ENCODE results near the gene PACSIN1. TPM values are rescaled to one million over a fixed set of nuclear protein-coding genes. Genes with fewer than 3 reads are reported as not detected.
A peak's percentile ranks its signal among the peaks of the same experiment; 100 is the strongest.

The PACSIN1 gene
- total RNA-seq, 6 experiments from 2014 or later, result 0.05 to 0.37 (median 0.22) TPM; not detected in 1

- DNase-seq (peak in 1 of 3 donors; percentile 47), ATAC-seq (peak in 1 of 4 donors; percentile 38)
- intact Hi-C loops (cut with DNase I), result no loop called here
- Histone ChIP-seq H3K27me3 (no peaks in the 10 kb centered on the region), H3K4me3 (no peak overlapping the region), H3K36me3 (no peaks in the 10 kb centered on the region), H3K9me3 (peaks cover 0 to under 1% (median 0%) of the 10 kb centered on the region in 4 donors), H3K27ac (no peak overlapping the region), H3K4me1 (no peaks in the 10 kb centered on the region)
- TF ChIP-seq POLR2A (IDR thresholded peaks at IDR 0.05) (no peak), CTCF (IDR thresholded peaks at IDR 0.05) (no peak)
- WGBS (ENCODE audit: insufficient coverage, low coverage, low lambda C conversion rate, missing lambda C conversion rate), result 27% methylated on average over 16 of the region's 34 CpGs
These were observed 49.0 kb downstream of the PACSIN1 start for GRCh38 chr6:34514593-34515472.

GRCh38 chr6:34515473-34516387 is 49.9 kb downstream of the PACSIN1 start:
- 64% methylated on average over 3 of the region's 13 CpGs for WGBS (ENCODE audit: insufficient coverage, low coverage, low lambda C conversion rate, missing lambda C conversion rate)
- TF ChIP-seq CTCF (IDR thresholded peaks at IDR 0.05), result no peak
- no peak for TF ChIP-seq POLR2A (IDR thresholded peaks at IDR 0.05)
- DNase-seq, result peak in 1 of 3 donors; percentile 38

DNA sequence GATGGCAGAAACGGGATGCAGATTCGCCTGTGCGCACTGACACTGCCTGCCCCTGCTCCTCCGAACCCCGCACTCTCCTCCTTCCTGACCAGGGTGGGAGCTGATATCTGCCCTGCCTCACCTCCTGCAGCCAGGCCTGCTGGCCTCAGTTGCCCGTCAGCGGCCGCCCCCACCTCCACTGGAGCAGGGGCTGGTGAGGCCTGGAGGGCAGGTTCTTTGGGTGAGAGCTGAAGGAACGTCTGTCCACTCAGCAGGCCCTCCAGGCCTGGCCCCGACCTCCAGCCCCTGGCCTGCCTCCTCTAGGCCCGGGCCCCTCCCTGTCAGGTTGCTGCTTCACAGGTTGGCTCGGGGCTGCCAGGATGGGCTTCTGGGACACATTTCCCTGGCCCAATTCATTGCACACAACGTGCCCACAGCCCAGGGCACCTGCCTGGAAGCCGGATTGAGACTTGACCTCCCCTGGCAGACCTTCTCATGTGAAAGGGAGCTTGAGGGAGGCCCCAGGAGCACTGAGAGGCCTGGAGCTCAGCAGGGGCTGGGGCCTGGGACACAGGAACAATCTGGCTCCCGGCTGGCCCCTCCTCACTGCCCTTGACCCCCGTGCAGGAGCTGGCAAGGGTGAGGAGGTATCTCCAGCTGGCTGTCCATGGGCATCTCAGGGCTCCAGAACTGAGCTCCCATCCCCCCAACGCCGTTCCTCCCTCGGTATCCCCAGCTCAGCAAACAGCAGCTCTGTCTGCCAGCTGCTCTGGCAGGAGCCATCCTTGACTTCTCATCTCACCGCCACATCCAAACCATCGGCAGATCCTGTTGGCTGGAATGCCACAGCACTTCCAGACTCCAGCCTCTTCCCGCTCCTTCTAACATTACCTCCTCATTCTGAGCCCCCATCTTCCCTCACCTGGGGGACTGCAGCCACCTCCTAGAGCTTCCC is 50.8 kb downstream of the PACSIN1 start:
- ATAC-seq (no peak), DNase-seq (peak in 1 of 3 donors; percentile 46)
- TF ChIP-seq POLR2A (IDR thresholded peaks at IDR 0.05), result no peak
- TF ChIP-seq CTCF (IDR thresholded peaks at IDR 0.05), result no peak
- Histone ChIP-seq H3K4me3 (no peak overlapping the region), H3K4me1 (no peaks in the 10 kb centered on the region), H3K27me3 (no peaks in the 10 kb centered on the region), H3K36me3 (no peaks in the 10 kb centered on the region), H3K9me3 (no peaks in the 10 kb centered on the region), H3K27ac (no peak overlapping the region)
- intact Hi-C loops (cut with DNase I), result no loop called here
- 82% methylated on average over 4 of the region's 22 CpGs for WGBS (ENCODE audit: insufficient coverage, low coverage, low lambda C conversion rate, missing lambda C conversion rate)

More at GRCh38 chr6:34515473-34516387, 49.9 kb downstream of the PACSIN1 start:
- no peak for ATAC-seq
- intact Hi-C loops (cut with DNase I), result no loop called here
- Histone ChIP-seq H3K27me3 (no peaks in the 10 kb centered on the region), H3K4me1 (no peaks in the 10 kb centered on the region), H3K9me3 (no peaks in the 10 kb centered on the region), H3K36me3 (no peaks in the 10 kb centered on the region), H3K27ac (no peak overlapping the region), H3K4me3 (no peak overlapping the region)

DNA sequence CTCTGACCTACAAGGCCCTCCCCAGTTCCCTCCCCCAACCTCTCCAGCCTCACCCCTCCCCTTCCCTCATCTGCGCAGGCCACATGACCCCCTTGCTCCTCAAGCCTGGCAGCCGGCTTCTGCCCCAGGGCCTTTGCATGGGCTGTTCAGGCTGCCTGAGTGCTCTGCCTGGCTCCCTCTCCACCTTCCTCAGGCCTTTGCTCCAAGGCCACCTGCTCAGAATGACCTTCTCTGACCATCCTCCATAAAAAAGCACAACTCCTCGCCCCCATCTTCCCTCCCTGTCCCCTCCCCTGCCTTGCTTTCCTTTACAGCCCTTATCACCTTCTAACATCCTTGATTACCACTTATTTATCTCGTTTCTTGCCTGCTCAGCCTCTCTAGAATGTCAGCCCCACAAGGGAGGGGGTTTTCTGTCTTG is 51.6 kb downstream of the PACSIN1 start:
- TF ChIP-seq CTCF (IDR thresholded peaks at IDR 0.05), result no peak
- no peak for TF ChIP-seq POLR2A (IDR thresholded peaks at IDR 0.05)
- no peak overlapping the region for H3K4me3 ChIP-seq
- H3K27me3 ChIP-seq, result no peaks in the 10 kb centered on the region
- no peaks in the 10 kb centered on the region for H3K36me3 ChIP-seq
- DNase-seq (peak in 1 of 3 donors; percentile 33), ATAC-seq (no peak)
- intact Hi-C loops (cut with DNase I), result no loop called here
- H3K9me3 ChIP-seq, result no peaks in the 10 kb centered on the region
- 69% methylated on average over 4 of the region's 4 CpGs for WGBS (ENCODE audit: insufficient coverage, low coverage, low lambda C conversion rate, missing lambda C conversion rate)
- H3K4me1 ChIP-seq, result no peaks in the 10 kb centered on the region
- H3K27ac ChIP-seq, result no peak overlapping the region
